Hepatocyte (in vitro differentiated cells): ENCODE data around the gene LRRK1. TPM values are rescaled to one million over a fixed set of nuclear protein-coding genes. Genes with fewer than 3 reads are reported as not detected.
"Not testable (repeated sequence)": the region's sequence is repeated elsewhere in the genome, so short reads cannot be mapped to it uniquely, and the experiment has no call there.

Experiments
- DNase-seq: peaks from one replicate; pipeline ENCODE4 v3.0.0-alpha.2; 2016; ENCODE audit warnings: low spot score
- H2AFZ ChIP-seq: fragments of 200-600 bp; sonication (generic); 2 replicates; pipeline ENCODE4 v1.6.0; 2016; ENCODE audit warnings: antibody characterized with exemption, mild to moderate bottlenecking
- H3K27ac ChIP-seq: fragments of 200-600 bp; sonication (generic); 2 replicates; pipeline ENCODE4 v1.5.1; 2016; ENCODE audit warnings: mild to moderate bottlenecking
- H3K27me3 ChIP-seq: fragments of 200-600 bp; sonication (generic); 2 replicates; pipeline ENCODE4 v1.6.1; 2016
- H3K36me3 ChIP-seq: fragments of 200-600 bp; sonication (generic); replicated peaks from 2 replicates; pipeline ENCODE4 v1.5.1; 2016; ENCODE audit warnings: low read depth; ENCODE audit not compliant: insufficient read depth
- H3K4me1 ChIP-seq: fragments of 200-600 bp; sonication (generic); 2 replicates; pipeline ENCODE4 v1.5.1; 2016; ENCODE audit warnings: mild to moderate bottlenecking, moderate library complexity; ENCODE audit not compliant: insufficient read depth
- H3K4me2 ChIP-seq: fragments of 200-600 bp; sonication (generic); 2 replicates; pipeline ENCODE4 v1.6.0; 2016
- H3K4me3 ChIP-seq: fragments of 200-600 bp; sonication (generic); 2 replicates; pipeline ENCODE4 v1.5.1; 2016; ENCODE audit warnings: mild to moderate bottlenecking
- H3K79me2 ChIP-seq: fragments of 200-600 bp; sonication (generic); 2 replicates; pipeline ENCODE4 v1.6.0; 2017; ENCODE audit warnings: mild to moderate bottlenecking
- H3K9me2 ChIP-seq: fragments of 200-600 bp; sonication (generic); replicated peaks from 2 replicates; pipeline ENCODE4 v1.6.0; 2017; ENCODE audit warnings: mild to moderate bottlenecking; ENCODE audit not compliant: insufficient read depth
- H3K9me3 ChIP-seq: fragments of 200-600 bp; sonication (generic); 2 replicates; pipeline ENCODE4 v1.5.1; 2016; ENCODE audit warnings: low read depth, mild to moderate bottlenecking
- H4K20me1 ChIP-seq: fragments of 200-600 bp; sonication (generic); 2 replicates; pipeline ENCODE4 v1.6.0; 2016; ENCODE audit warnings: mild to moderate bottlenecking; ENCODE audit not compliant: insufficient read depth, poor library complexity, severe bottlenecking
- CTCF ChIP-seq: fragments of 200-600 bp; sonication (generic); IDR thresholded peaks from 2 replicates; pipeline ENCODE4 v1.5.1; 2016; ENCODE audit warnings: antibody characterized with exemption, mild to moderate bottlenecking; ENCODE audit not compliant: poor library complexity
- EZH2 ChIP-seq: fragments of 200-600 bp; sonication (generic); IDR thresholded peaks from 2 replicates; pipeline ENCODE4 v1.6.1; 2016; ENCODE audit warnings: antibody characterized with exemption, mild to moderate bottlenecking, borderline replicate concordance
- EZH2phosphoT487 ChIP-seq: fragments of 200-600 bp; sonication (generic); IDR thresholded peaks from one replicate; pipeline ENCODE4 v1.6.1; 2018; ENCODE audit warnings: antibody characterized with exemption, mild to moderate bottlenecking, low read depth, moderate library complexity; ENCODE audit not compliant: unreplicated experiment, severe bottlenecking
- WGBS: methylation state at CpG from one replicate; pipeline ENCODE4 v1.1.6; 2016; ENCODE audit warnings: low lambda C conversion rate; ENCODE audit errors: missing lambda C conversion rate; 5-methylcytosine and 5-hydroxymethylcytosine counted together
- polyA plus RNA-seq: library from polyadenylated mRNA; unstranded; fragments of >200 nt; fragmentation: Nextera tagmentation; extraction: Ambion mirVana; gene quantifications from 2 replicates; pipeline ENCODE4 v1.2.1, GENCODE V29; 2016
- total RNA-seq: library from RNA; depleted of rRNA; stranded (reverse); fragments of >200 nt; gene quantifications from 2 replicates; pipeline ENCODE4 v1.2.3, GENCODE V29; 2014

The LRRK1 gene
- total and polyA plus RNA-seq, 2 experiments from 2014 or later: 2.1 TPM

DNA sequence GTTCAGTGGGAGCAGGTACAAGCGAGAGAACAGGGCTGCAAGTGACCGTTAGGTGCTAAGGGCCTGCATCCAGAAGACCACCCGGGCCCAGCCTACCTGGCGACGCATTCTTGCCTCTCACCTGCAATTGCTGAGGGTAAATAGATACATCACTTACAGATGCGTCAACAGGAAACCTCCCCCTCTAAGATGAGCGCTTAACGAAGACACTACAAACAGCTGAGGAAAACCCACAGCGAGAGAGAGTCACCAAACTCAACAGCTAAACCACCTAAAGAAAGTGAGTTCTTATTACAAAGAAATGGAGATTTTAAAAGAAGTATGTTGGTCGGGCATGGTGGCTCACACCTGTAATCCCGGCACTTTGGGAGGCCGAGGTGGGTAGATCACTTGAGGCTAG, 174.8 kb downstream of the LRRK1 start:
- TF ChIP-seq EZH2 (no peak), EZH2phosphoT487 (no peak), CTCF (no peak)
- WGBS: 93% methylated on average over 12 of the region's 12 CpGs
- H3K4me1 ChIP-seq: no peaks in the 10 kb centered on the region
- no peak overlapping the region for H2AFZ ChIP-seq
- DNase-seq: no peak
- no peaks in the 10 kb centered on the region for H3K79me2 ChIP-seq
- H3K27ac ChIP-seq: no peak overlapping the region
- H3K9me2 ChIP-seq: no peaks in the 10 kb centered on the region
- no peaks in the 10 kb centered on the region for H3K9me3 ChIP-seq
- no peaks in the 10 kb centered on the region for H3K36me3 ChIP-seq
- H3K4me2 ChIP-seq: no peak overlapping the region
- H3K4me3 ChIP-seq: no peak overlapping the region
- H4K20me1 ChIP-seq: no peaks in the 10 kb centered on the region
- no peaks in the 10 kb centered on the region for H3K27me3 ChIP-seq

DNA sequence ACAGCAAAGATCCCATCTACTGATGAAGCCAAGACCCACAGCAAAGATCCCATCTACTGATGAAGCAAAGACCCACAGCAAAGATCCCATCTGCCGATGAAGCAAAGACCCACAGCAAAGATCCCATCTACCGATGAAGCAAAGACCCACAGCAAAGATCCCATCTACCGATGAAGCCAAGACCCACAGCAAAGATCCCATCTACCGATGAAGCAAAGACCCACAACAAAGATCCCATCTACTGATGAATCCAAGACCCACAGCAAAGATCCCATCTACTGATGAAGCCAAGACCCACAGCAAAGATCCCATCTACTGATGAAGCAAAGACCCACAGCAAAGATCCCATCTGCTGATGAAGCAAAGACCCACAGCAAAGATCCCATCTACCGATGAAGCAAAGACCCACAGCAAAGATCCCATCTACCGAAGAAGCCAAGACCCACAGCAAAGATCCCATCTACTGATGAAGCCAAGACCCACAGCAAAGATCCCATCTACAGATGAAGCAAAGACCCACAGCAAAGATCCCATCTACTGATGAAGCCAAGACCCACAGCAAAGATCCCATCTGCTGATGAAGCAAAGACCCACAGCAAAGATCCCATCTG, 176.7 kb downstream of the LRRK1 start:
- H3K27me3 ChIP-seq, H3K9me3 ChIP-seq, H3K27ac ChIP-seq, H3K4me2 ChIP-seq, H3K9me2 ChIP-seq, H4K20me1 ChIP-seq, H2AFZ ChIP-seq, H3K4me1 ChIP-seq, DNase-seq, H3K79me2 ChIP-seq, H3K4me3 ChIP-seq, H3K36me3 ChIP-seq: not testable (repeated sequence)
- WGBS: 91% methylated on average over 6 of the region's 6 CpGs

- H3K4me2 ChIP-seq: no peak overlapping the region
- no peaks in the 10 kb centered on the region for H3K4me1 ChIP-seq
- no peaks in the 10 kb centered on the region for H3K36me3 ChIP-seq
- H4K20me1 ChIP-seq: no peaks in the 10 kb centered on the region
- H2AFZ ChIP-seq: no peak overlapping the region
- no peaks in the 10 kb centered on the region for H3K79me2 ChIP-seq
- no peaks in the 10 kb centered on the region for H3K9me2 ChIP-seq
- H3K27ac ChIP-seq: no peak overlapping the region
- no peaks in the 10 kb centered on the region for H3K27me3 ChIP-seq
- H3K4me3 ChIP-seq: no peak overlapping the region
- no peak for DNase-seq
- TF ChIP-seq EZH2phosphoT487 (no peak), EZH2 (no peak)
- WGBS: 93% methylated on average over 14 of the region's 14 CpGs
- no peaks in the 10 kb centered on the region for H3K9me3 ChIP-seq
Observed at GRCh38 chr15:101097111-101097510, 178.0 kb downstream of the LRRK1 start.

GRCh38 chr15:101099183-101099582, 180.0 kb downstream of the LRRK1 start:
- no peaks in the 10 kb centered on the region for H3K79me2 ChIP-seq
- TF ChIP-seq EZH2phosphoT487 (no peak), CTCF (no peak), EZH2 (no peak)
- no peak for DNase-seq
- no peak overlapping the region for H2AFZ ChIP-seq
- H3K36me3 ChIP-seq: no peaks in the 10 kb centered on the region
- no peaks in the 10 kb centered on the region for H3K9me2 ChIP-seq
- no peaks in the 10 kb centered on the region for H4K20me1 ChIP-seq
- H3K27me3 ChIP-seq: no peaks in the 10 kb centered on the region
- no peak overlapping the region for H3K4me3 ChIP-seq
- WGBS: 93% methylated on average over 10 of the region's 10 CpGs
- no peaks in the 10 kb centered on the region for H3K4me1 ChIP-seq
- H3K9me3 ChIP-seq: no peaks in the 10 kb centered on the region
- H3K4me2 ChIP-seq: no peak overlapping the region
- H3K27ac ChIP-seq: no peak overlapping the region
